B cell (primary cell): ENCODE data around the gene IER2.

Experiments used
- CTCF ChIP-seq: fragments of 200-600 bp; IDR thresholded peaks from one replicate; pipeline ENCODE4 v1.8.0; 2022; ENCODE audit warnings: antibody characterized with exemption, mild to moderate bottlenecking
- EZH2 ChIP-seq: IDR thresholded peaks from 2 replicates; pipeline ENCODE4 v1.6.1; 2012; ENCODE audit warnings: borderline replicate concordance, low read depth, mild to moderate bottlenecking, moderate library complexity, low read length; ENCODE audit not compliant: insufficient read depth, poor library complexity, severe bottlenecking

DNA sequence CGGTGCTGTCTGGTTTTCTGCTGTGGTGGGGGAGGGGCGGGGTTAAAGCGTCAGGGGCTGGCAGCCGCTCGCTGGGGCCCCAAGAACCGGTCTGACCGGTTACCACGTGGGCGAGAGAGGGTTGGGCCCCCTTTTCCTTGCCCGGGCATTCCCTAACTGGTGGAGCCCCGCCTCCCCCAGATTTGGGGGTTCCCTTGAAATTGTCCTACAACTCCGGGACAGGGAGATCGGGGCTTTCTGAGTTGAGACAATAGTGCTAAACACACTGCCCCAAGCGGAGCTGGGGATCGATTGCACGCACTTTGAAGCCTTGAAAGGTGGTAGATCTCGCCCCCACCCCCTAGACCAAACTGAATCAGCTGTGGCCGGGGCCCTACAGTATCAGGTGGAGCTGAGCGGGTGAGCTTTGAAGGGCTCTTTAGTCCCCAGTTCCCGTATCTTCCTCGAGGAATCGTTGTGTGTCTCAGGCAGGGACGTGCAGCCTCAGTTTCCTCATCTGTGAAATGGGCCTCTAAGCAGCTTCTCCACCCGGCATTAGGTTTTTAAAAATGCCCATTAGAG lies 4.8 kb downstream of the IER2 start:
- TF ChIP-seq EZH2, result no peak
- TF ChIP-seq CTCF, result peak; percentile 53
